HepG2 (cell line): ENCODE results near the gene TMX1.

Experiments used
- KDM1A ChIP-seq: IDR thresholded peaks from 2 replicates; pipeline ENCODE4 v1.6.1; 2016; ENCODE audit warnings: missing compliant biosample characterization
- NFE2L1 ChIP-seq: sonication (generic); formaldehyde crosslinking; IDR thresholded peaks from 2 replicates; pipeline ENCODE4 v1.4.0; 2020; ENCODE audit warnings: missing genetic modification reagents, mild to moderate bottlenecking, borderline replicate concordance
- POLR2A ChIP-seq, 2 experiments: IDR thresholded peaks; 2 replicates each; pipeline ENCODE4 v1.6.1; 2011; ENCODE audit warnings: low read depth in 2 of 2, low read length in 2 of 2, mild to moderate bottlenecking in 1 of 2, moderate library complexity in 1 of 2; ENCODE audit not compliant: insufficient read depth in 1 of 2
- SMARCC2 ChIP-seq: fragments of 450-650 bp; IDR thresholded peaks from 2 replicates; pipeline ENCODE4 v1.6.1; 2017; ENCODE audit warnings: antibody characterized with exemption, mild to moderate bottlenecking
- ZSCAN9 ChIP-seq: IDR thresholded peaks from 2 replicates; pipeline ENCODE4 v1.6.1; 2016; ENCODE audit warnings: borderline replicate concordance
- TF ChIP-seq, protein P1 (sequence below): sonication (generic); formaldehyde crosslinking; IDR thresholded peaks from 2 replicates; pipeline ENCODE4 v1.5.0; 2020; ENCODE audit warnings: mild to moderate bottlenecking, missing genetic modification reagents, moderate library complexity

DNA sequence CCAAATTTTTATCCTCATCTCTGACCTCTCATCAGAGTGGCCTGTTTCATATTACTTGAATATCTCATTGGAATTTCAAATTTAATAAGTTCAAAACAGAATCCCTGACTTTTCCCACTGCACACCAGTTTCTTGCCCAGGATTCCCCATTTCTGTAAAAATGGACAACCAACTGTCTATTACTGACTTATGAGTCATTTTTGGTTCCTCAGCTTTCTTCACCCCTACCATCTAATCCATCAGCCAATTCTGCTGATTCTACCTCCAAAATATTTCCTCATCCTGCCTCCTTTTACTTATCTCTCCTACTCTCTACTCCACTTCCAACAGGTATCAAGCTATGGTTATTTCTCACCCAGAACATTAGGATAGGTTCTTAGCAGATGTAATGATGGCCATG is 44.2 kb downstream of the TMX1 start:
- TF ChIP-seq POLR2A (IDR thresholded peaks at IDR 0.05; ENCODE audit: insufficient read depth in 1 of 2, low read depth in 2 of 2, low read length in 2 of 2) (no peak), ZSCAN9 (CRISPR knock-in tag) (no peak), SMARCC2 (no peak), NFE2L1 (no peak), KDM1A (CRISPR knock-in tag) (no peak)
- TF ChIP-seq, protein P1, sequence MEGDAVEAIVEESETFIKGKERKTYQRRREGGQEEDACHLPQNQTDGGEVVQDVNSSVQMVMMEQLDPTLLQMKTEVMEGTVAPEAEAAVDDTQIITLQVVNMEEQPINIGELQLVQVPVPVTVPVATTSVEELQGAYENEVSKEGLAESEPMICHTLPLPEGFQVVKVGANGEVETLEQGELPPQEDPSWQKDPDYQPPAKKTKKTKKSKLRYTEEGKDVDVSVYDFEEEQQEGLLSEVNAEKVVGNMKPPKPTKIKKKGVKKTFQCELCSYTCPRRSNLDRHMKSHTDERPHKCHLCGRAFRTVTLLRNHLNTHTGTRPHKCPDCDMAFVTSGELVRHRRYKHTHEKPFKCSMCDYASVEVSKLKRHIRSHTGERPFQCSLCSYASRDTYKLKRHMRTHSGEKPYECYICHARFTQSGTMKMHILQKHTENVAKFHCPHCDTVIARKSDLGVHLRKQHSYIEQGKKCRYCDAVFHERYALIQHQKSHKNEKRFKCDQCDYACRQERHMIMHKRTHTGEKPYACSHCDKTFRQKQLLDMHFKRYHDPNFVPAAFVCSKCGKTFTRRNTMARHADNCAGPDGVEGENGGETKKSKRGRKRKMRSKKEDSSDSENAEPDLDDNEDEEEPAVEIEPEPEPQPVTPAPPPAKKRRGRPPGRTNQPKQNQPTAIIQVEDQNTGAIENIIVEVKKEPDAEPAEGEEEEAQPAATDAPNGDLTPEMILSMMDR (CRISPR knock-in tag), result no peak
